ENCODE data around the gene HSPA8. TPM values are rescaled to one million over a fixed set of nuclear protein-coding genes. Genes with fewer than 3 reads are reported as not detected.

Gene HSPA8
- 1,000 to 10,000 TPM in 2 of 4 donors, 100 to 1,000 TPM in 2; 751 to 1,858 (median 1,218) TPM for total RNA-seq

GRCh38 chr11:123061403-123062157, at the start of gene HSPA8:
Gene HSPA8 (minus strand): TSS chr11:123062136. CDS start chr11:123061324, 812 bp downstream.
- ATAC-seq (ENCODE audit: low FRiP score) (peak; percentile 14), DNase-seq (ENCODE audit: low spot score) (peak; percentile 52)
- no peak for TF ChIP-seq CTCF (IDR thresholded peaks at IDR 0.05)

- peak; percentile 63 for ATAC-seq (ENCODE audit: low FRiP score)
- TF ChIP-seq CTCF (IDR thresholded peaks at IDR 0.05): peak in 1 of 3 donors; percentile 50
- DNase-seq (ENCODE audit: low spot score): no peak
These were observed 49.5 kb upstream of the HSPA8 start for GRCh38 chr11:123111465-123111864.

- ATAC-seq (ENCODE audit: low FRiP score): no peak
These were observed 48.5 kb upstream of the HSPA8 start for GRCh38 chr11:123110397-123110796.

GRCh38 chr11:123107945-123108495, 46.1 kb upstream of the HSPA8 start:
- TF ChIP-seq CTCF (IDR thresholded peaks at IDR 0.05): no peak
- no peak for ATAC-seq (ENCODE audit: low FRiP score)
- DNase-seq (ENCODE audit: low spot score): no peak

More at GRCh38 chr11:123110397-123110796, 48.5 kb upstream of the HSPA8 start:
- DNase-seq (ENCODE audit: low spot score): no peak
- TF ChIP-seq CTCF (IDR thresholded peaks at IDR 0.05): no peak

GRCh38 chr11:123104697-123105096, 42.8 kb upstream of the HSPA8 start:
- TF ChIP-seq CTCF (IDR thresholded peaks at IDR 0.05): no peak
- ATAC-seq (ENCODE audit: low FRiP score) (no peak), DNase-seq (ENCODE audit: low spot score) (no peak)

- ATAC-seq (ENCODE audit: low FRiP score) (peak; percentile 39), DNase-seq (ENCODE audit: low spot score) (no peak)
- no peak for TF ChIP-seq CTCF (IDR thresholded peaks at IDR 0.05)
These were observed 41.5 kb upstream of the HSPA8 start for GRCh38 chr11:123103326-123103980.

Measured in omental fat pad (tissue), 4 donors.